Measurements from ENCODE around the gene GAB2. TPM values are rescaled to one million over a fixed set of nuclear protein-coding genes. Genes with fewer than 3 reads are reported as not detected.

Gene GAB2
- total RNA-seq, 4 donors from 2014 or later = 26.3 to 84.8 (median 26.6) TPM

DNA sequence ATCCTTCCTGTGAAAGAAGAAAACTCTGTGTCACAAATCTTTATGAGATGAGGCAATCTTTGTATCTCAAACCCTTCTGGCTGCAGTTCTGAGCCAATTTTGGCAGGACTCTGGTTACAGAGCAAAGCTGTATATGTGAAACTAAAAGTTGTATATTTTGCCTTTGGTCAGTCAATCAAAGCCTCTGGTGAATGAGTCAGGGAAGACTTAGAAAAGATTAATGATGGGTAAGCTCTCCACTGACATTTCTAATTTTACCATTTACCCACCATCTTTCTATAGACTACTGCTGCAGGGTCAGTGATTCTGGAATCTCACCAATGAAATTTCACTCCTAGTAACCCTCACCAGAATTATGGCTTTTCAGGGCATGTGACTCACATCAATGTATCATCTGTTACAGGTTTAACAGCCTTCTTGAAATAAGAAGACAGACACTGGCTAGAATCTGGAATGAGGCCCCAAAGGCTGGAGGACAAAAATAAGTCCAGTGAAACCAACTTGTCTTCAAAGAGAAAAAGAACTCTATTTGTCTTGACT is 185.6 kb downstream of the GAB2 start:
- no peaks in the 10 kb centered on the region for H3K27me3 ChIP-seq
- no peak overlapping the region for H3K4me3 ChIP-seq
- peaks cover 0 to 51% (median 14%) of the 10 kb centered on the region in 3 donors for H3K4me1 ChIP-seq
- peaks cover 0 to under 1% of the 10 kb centered on the region in 2 donors for H3K36me3 ChIP-seq
- H3K9me3 ChIP-seq = no peaks in the 10 kb centered on the region
- peak; percentile 69 for ATAC-seq
- no peak for TF ChIP-seq POLR2A (IDR thresholded peaks at IDR 0.05)
- no peak for TF ChIP-seq EP300 (IDR thresholded peaks at IDR 0.05)
- peak; percentile 31 for TF ChIP-seq POLR2AphosphoS5 (IDR thresholded peaks at IDR 0.05)
- peak overlapping the region in 2 of 4 donors; percentile 34 to 53 for H3K27ac ChIP-seq

GRCh38 chr11:78230161-78230877 is 187.3 kb downstream of the GAB2 start:
- H3K27me3 ChIP-seq = no peaks in the 10 kb centered on the region
- no peak overlapping the region for H3K4me3 ChIP-seq
- peaks cover 0 to 51% (median 14%) of the 10 kb centered on the region in 3 donors for H3K4me1 ChIP-seq
- H3K27ac ChIP-seq = no peak overlapping the region
- TF ChIP-seq POLR2A (IDR thresholded peaks at IDR 0.05) (no peak), POLR2AphosphoS5 (IDR thresholded peaks at IDR 0.05) (no peak)
- TF ChIP-seq, protein P1, sequence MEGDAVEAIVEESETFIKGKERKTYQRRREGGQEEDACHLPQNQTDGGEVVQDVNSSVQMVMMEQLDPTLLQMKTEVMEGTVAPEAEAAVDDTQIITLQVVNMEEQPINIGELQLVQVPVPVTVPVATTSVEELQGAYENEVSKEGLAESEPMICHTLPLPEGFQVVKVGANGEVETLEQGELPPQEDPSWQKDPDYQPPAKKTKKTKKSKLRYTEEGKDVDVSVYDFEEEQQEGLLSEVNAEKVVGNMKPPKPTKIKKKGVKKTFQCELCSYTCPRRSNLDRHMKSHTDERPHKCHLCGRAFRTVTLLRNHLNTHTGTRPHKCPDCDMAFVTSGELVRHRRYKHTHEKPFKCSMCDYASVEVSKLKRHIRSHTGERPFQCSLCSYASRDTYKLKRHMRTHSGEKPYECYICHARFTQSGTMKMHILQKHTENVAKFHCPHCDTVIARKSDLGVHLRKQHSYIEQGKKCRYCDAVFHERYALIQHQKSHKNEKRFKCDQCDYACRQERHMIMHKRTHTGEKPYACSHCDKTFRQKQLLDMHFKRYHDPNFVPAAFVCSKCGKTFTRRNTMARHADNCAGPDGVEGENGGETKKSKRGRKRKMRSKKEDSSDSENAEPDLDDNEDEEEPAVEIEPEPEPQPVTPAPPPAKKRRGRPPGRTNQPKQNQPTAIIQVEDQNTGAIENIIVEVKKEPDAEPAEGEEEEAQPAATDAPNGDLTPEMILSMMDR (IDR thresholded peaks at IDR 0.05) = no peak
- 84 to 88% methylated on average over 7 of the region's 7 CpGs for WGBS, 2 donors (ENCODE audit: low coverage in 1 of 2)
- H3K9me3 ChIP-seq = no peaks in the 10 kb centered on the region
- no peak for ATAC-seq
- peaks cover 0 to 15% of the 10 kb centered on the region in 2 donors for H3K36me3 ChIP-seq

- no peak overlapping the region for H3K27ac ChIP-seq
- peaks cover 0 to 27% of the 10 kb centered on the region in 2 donors for H3K36me3 ChIP-seq
- TF ChIP-seq, protein P1 (IDR thresholded peaks at IDR 0.05) = no peak
- TF ChIP-seq POLR2A (IDR thresholded peaks at IDR 0.05) = no peak
- no peak for TF ChIP-seq EP300 (IDR thresholded peaks at IDR 0.05)
- no peak for TF ChIP-seq POLR2AphosphoS5 (IDR thresholded peaks at IDR 0.05)
- no peak for ATAC-seq
- peaks cover 0 to 51% (median 14%) of the 10 kb centered on the region in 3 donors for H3K4me1 ChIP-seq
- H3K27me3 ChIP-seq = no peaks in the 10 kb centered on the region
- H3K9me3 ChIP-seq = no peaks in the 10 kb centered on the region
- WGBS, 2 donors (ENCODE audit: low coverage in 1 of 2) = 88 to 100% methylated on average over 1 to 2 of the region's 2 CpGs
- no peak overlapping the region for H3K4me3 ChIP-seq
Observed at GRCh38 chr11:78229106-78229505, 188.5 kb downstream of the GAB2 start.

- Histone ChIP-seq H3K36me3 (peaks cover 0 to 34% of the 10 kb centered on the region in 2 donors), H3K27me3 (no peaks in the 10 kb centered on the region), H3K27ac (no peak overlapping the region), H3K4me1 (peaks cover 0 to 51% (median 14%) of the 10 kb centered on the region in 3 donors), H3K9me3 (no peaks in the 10 kb centered on the region), H3K4me3 (no peak overlapping the region)
- no peak for ATAC-seq
- no CpG with 5 or more reads among the region's 3 CpGs for WGBS, 2 donors (ENCODE audit: low coverage in 1 of 2)
- TF ChIP-seq, protein P1 (IDR thresholded peaks at IDR 0.05) = peak in 3 of 4 experiments; percentile 52 to 72 (median 65)
- TF ChIP-seq POLR2A (IDR thresholded peaks at IDR 0.05) (no peak), EP300 (IDR thresholded peaks at IDR 0.05) (no peak), POLR2AphosphoS5 (IDR thresholded peaks at IDR 0.05) (no peak)
Observed at GRCh38 chr11:78228467-78228866, 189.2 kb downstream of the GAB2 start.

GRCh38 chr11:78227921-78228320 is 189.7 kb downstream of the GAB2 start:
- no peak for TF ChIP-seq POLR2AphosphoS5 (IDR thresholded peaks at IDR 0.05)
- TF ChIP-seq, protein P1 (IDR thresholded peaks at IDR 0.05) = no peak
- TF ChIP-seq POLR2A (IDR thresholded peaks at IDR 0.05) = no peak
- TF ChIP-seq EP300 (IDR thresholded peaks at IDR 0.05) = no peak
- peaks cover 0 to 48% (median 14%) of the 10 kb centered on the region in 3 donors for H3K4me1 ChIP-seq

More at GRCh38 chr11:78227921-78228320, 189.7 kb downstream of the GAB2 start:
- no peak overlapping the region for H3K27ac ChIP-seq
- no peak for ATAC-seq
- no peaks in the 10 kb centered on the region for H3K27me3 ChIP-seq
- H3K9me3 ChIP-seq = no peaks in the 10 kb centered on the region
- H3K36me3 ChIP-seq = peaks cover 0 to 39% of the 10 kb centered on the region in 2 donors
- H3K4me3 ChIP-seq = no peak overlapping the region
- WGBS, 2 donors (ENCODE audit: low coverage in 1 of 2) = 78 to 90% methylated on average over 4 of the region's 4 CpGs
